CD4-positive, alpha-beta memory T cell (primary cell): ENCODE results near the gene C20orf202. TPM values are rescaled to one million over a fixed set of nuclear protein-coding genes. Genes with fewer than 3 reads are reported as not detected.

Source experiments
- CTCF ChIA-PET: fragments of 350-600 bp; sonication (Branson Sonifier 250); formaldehyde crosslinking; loops from one replicate; lab custom pipeline; 2021; ENCODE audit warnings: inconsistent platforms; ENCODE audit not compliant: partially characterized antibody; lab: Charles Lee
- POLR2A ChIA-PET: fragments of 350-600 bp; sonication (Branson Sonifier 250); formaldehyde crosslinking; loops from one replicate; lab custom pipeline; 2021; ENCODE audit not compliant: partially characterized antibody; lab: Charles Lee
- DNase-seq, 5 donors: peaks; one replicate each; pipeline versions ENCODE4 v3.0.0 to v3.0.0-alpha.2; 2020 to 2022; ENCODE audit warnings: mixed read lengths in 1 of 5
- H3K27ac ChIP-seq: one replicate; pipeline ENCODE4 v1.7.0; 2013; ENCODE audit warnings: low read depth, low read length
- H3K27me3 ChIP-seq: 2 replicates; pipeline ENCODE4 v1.7.0; 2013; ENCODE audit warnings: mild to moderate bottlenecking, low read length, moderate library complexity; ENCODE audit not compliant: insufficient read depth
- H3K36me3 ChIP-seq: 2 replicates; pipeline ENCODE4 v1.7.0; 2013; ENCODE audit warnings: mild to moderate bottlenecking, low read length, moderate library complexity; ENCODE audit not compliant: insufficient read depth
- H3K4me1 ChIP-seq: 2 replicates; pipeline ENCODE4 v1.7.0; 2013; ENCODE audit warnings: mild to moderate bottlenecking, low read length, moderate library complexity; ENCODE audit not compliant: insufficient read depth
- H3K4me3 ChIP-seq, 2 donors: one replicate each; pipeline ENCODE4 v1.7.0; 2013; ENCODE audit warnings: low read length in 2 of 2, mild to moderate bottlenecking in 1 of 2
- H3K9me3 ChIP-seq, 2 donors: one replicate each; pipeline ENCODE4 v1.7.0; 2013; ENCODE audit warnings: low read length in 2 of 2, control low read depth in 1 of 2; ENCODE audit not compliant: control insufficient read depth in 1 of 2
- H3K27ac Mint-ChIP-seq, 7 donors: one replicate each; pipeline ENCODE4 v1.8.0; 2020 to 2021; ENCODE audit warnings: mixed read lengths in 7 of 7, mild to moderate bottlenecking in 6 of 7, inconsistent platforms in 3 of 7, moderate library complexity in 3 of 7
- H3K27me3 Mint-ChIP-seq, 2 donors: one replicate each; pipeline ENCODE4 v1.8.0; 2020 to 2021; ENCODE audit warnings: mixed read lengths in 2 of 2
- H3K36me3 Mint-ChIP-seq, 2 donors: one replicate each; pipeline ENCODE4 v1.8.0; 2020 to 2021; ENCODE audit warnings: mixed read lengths in 2 of 2, inconsistent platforms in 1 of 2, mild to moderate bottlenecking in 1 of 2
- H3K4me1 Mint-ChIP-seq, 4 donors: one replicate each; pipeline ENCODE4 v1.8.0; 2020 to 2021; ENCODE audit warnings: mixed read lengths in 4 of 4, mild to moderate bottlenecking in 1 of 4
- H3K4me3 Mint-ChIP-seq, 8 donors: one replicate each; pipeline ENCODE4 v1.8.0; 2020 to 2021; ENCODE audit warnings: mixed read lengths in 8 of 8, mild to moderate bottlenecking in 7 of 8, moderate library complexity in 6 of 8, inconsistent platforms in 3 of 8
- H3K9me3 Mint-ChIP-seq, 8 donors: one replicate each; pipeline ENCODE4 v1.8.0; 2020 to 2021; ENCODE audit warnings: mixed read lengths in 8 of 8, mild to moderate bottlenecking in 5 of 8, inconsistent platforms in 3 of 8, moderate library complexity in 1 of 8
- intact Hi-C: fragments of 100-400 bp; cut with micrococcal nuclease; formaldehyde crosslinking; loops from one replicate; pipeline ENCODE4 v1.15.1; 2023
- polyA plus RNA-seq, 2 donors: library from polyadenylated mRNA; unstranded; fragments of 300-500 nt; fragmentation: Illumina TruSeq; gene quantifications; one replicate each; pipeline ENCODE4 v1.2.3, GENCODE V29; 2021
- total RNA-seq, 2 experiments: library from RNA; stranded (reverse); gene quantifications; one replicate each; pipeline ENCODE4 v1.2.3, GENCODE V29; 2021

C20orf202 gene
- total and polyA plus RNA-seq, 4 experiments from 2014 or later, result 0.18 to 0.20 TPM; not detected in 2

DNA sequence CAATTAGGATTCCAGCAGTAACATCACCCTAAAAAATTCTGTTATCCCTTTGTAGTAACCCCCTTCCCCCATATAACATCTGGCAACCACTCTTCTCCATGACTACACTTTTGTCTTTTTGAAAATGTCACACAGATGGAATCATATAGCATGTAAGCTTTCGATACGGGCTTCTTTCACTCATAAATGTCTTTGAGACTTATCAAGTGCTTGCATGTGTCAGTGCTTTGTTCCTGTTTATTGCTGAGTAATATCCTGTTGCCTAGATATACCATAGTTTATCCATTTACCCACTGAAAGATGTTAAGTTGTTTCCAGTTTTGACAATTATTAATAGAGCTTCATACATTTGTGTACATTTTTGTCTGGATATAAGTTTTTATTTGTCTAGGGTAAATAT lies 52.4 kb downstream of the C20orf202 start:
- Histone ChIP-seq H3K27me3 (peaks cover 23% of the 10 kb centered on the region), H3K27ac (no peak overlapping the region), H3K36me3 (no peaks in the 10 kb centered on the region), H3K9me3 (no peaks in the 10 kb centered on the region), H3K4me1 (peaks cover 3% of the 10 kb centered on the region), H3K4me3 (no peak overlapping the region)
- Mint-ChIP-seq H3K27me3 (peaks cover 3 to 6% of the 10 kb centered on the region in 2 donors), H3K36me3 (no peaks in the 10 kb centered on the region), H3K27ac (no peak overlapping the region), H3K4me1 (peaks cover 4 to 11% (median 6%) of the 10 kb centered on the region in 4 donors), H3K9me3 (peaks cover 0 to 4% (median 0%) of the 10 kb centered on the region in 8 donors), H3K4me3 (no peak overlapping the region)
- ChIA-PET POLR2A (interaction anchor here (0.7 kb wide), 1 partner anchor 20 kb away, joined by 3 read pairs; no protein-coding TSS in a partner anchor), CTCF (no interaction called here)
- no peak for DNase-seq
- intact Hi-C loops, result no loop called here

Other genes starting within 250 kb of the C20orf202 start
- gene RSPO4, start 201.1 kb upstream of the C20orf202 start, total RNA-seq, result under 1 TPM; 0.11 to 0.38 TPM
- not detected for gene RSPO4, start 201.1 kb upstream of the C20orf202 start, polyA plus RNA-seq
- gene PSMF1, start 84.9 kb upstream of the C20orf202 start, total RNA-seq, result 100 to 1,000 TPM; 118 to 123 TPM
- gene PSMF1, start 84.9 kb upstream of the C20orf202 start, polyA plus RNA-seq, result 100 to 1,000 TPM; 134 to 189 TPM
- gene TMEM74B, start 18.5 kb upstream of the C20orf202 start, total RNA-seq, result not detected
- gene TMEM74B, start 18.5 kb upstream of the C20orf202 start, polyA plus RNA-seq, result not detected
- gene RAD21L1, start 22.6 kb downstream of the C20orf202 start, total RNA-seq, result under 1 TPM in 1 of 2 experiments, not detected in 1; 0.78 TPM
- gene RAD21L1, start 22.6 kb downstream of the C20orf202 start, polyA plus RNA-seq, result not detected
- gene SNPH, start 62.8 kb downstream of the C20orf202 start, total RNA-seq, result 10 to 100 TPM; 14.3 to 15.9 TPM
- gene SNPH, start 62.8 kb downstream of the C20orf202 start, polyA plus RNA-seq, result 1 to 10 TPM; 2.5 to 6.6 TPM
- under 1 TPM; 0.61 to 0.94 TPM for gene SDCBP2, start 125.7 kb downstream of the C20orf202 start, total RNA-seq
- 1 to 10 TPM; 1.5 to 2.2 TPM for gene SDCBP2, start 125.7 kb downstream of the C20orf202 start, polyA plus RNA-seq
- gene FKBP1A, start 189.6 kb downstream of the C20orf202 start, total RNA-seq, result 10 to 100 TPM; 77.8 to 86.4 TPM
- 10 to 100 TPM; 47.0 to 62.2 TPM for gene FKBP1A, start 189.6 kb downstream of the C20orf202 start, polyA plus RNA-seq